Fibroblast of skin of right quadriceps (primary cell): ENCODE results near the gene CNTNAP2.
A peak's percentile ranks its signal among the peaks of the same experiment; 100 is the strongest.

ENCODE experiments used
- DNase-seq: peaks from one replicate; pipeline ENCODE4 v3.0.0-alpha.2; 2013

CNTNAP2 gene

GRCh38 chr7:147909431-147910148 lies 1793.0 kb downstream of the CNTNAP2 start:
- no peak for DNase-seq

- DNase-seq: peak; percentile 76
Observed at GRCh38 chr7:147911201-147911601, 1794.6 kb downstream of the CNTNAP2 start.

GRCh38 chr7:147912291-147912690 lies 1795.7 kb downstream of the CNTNAP2 start:
- DNase-seq: no peak

- no peak for DNase-seq
Observed at GRCh38 chr7:147912946-147913638, 1796.5 kb downstream of the CNTNAP2 start.

GRCh38 chr7:147915781-147916180 lies 1799.2 kb downstream of the CNTNAP2 start:
- DNase-seq: no peak

GRCh38 chr7:147916573-147916972 lies 1800.0 kb downstream of the CNTNAP2 start:
- no peak for DNase-seq

GRCh38 chr7:147923841-147924240 lies 1807.2 kb downstream of the CNTNAP2 start:
- DNase-seq: no peak

- no peak for DNase-seq
Observed at GRCh38 chr7:147937428-147937827, 1820.8 kb downstream of the CNTNAP2 start.

- no peak for DNase-seq
Observed at GRCh38 chr7:147941381-147941780, 1824.8 kb downstream of the CNTNAP2 start.

- no peak for DNase-seq
Observed at GRCh38 chr7:147944321-147944720, 1827.7 kb downstream of the CNTNAP2 start.

- no peak for DNase-seq
Observed at GRCh38 chr7:147952918-147953317, 1836.3 kb downstream of the CNTNAP2 start.

GRCh38 chr7:147968046-147968610 lies 1851.5 kb downstream of the CNTNAP2 start:
- no peak for DNase-seq

- no peak for DNase-seq
Observed at GRCh38 chr7:147971606-147972110, 1855.1 kb downstream of the CNTNAP2 start.

- no peak for DNase-seq
Observed at GRCh38 chr7:147978201-147978600, 1861.6 kb downstream of the CNTNAP2 start.

GRCh38 chr7:147978651-147979050 lies 1862.0 kb downstream of the CNTNAP2 start:
- no peak for DNase-seq

GRCh38 chr7:147980826-147981813 lies 1864.5 kb downstream of the CNTNAP2 start:
- DNase-seq: peak; percentile 1

- no peak for DNase-seq
Observed at GRCh38 chr7:147982307-147982706, 1865.7 kb downstream of the CNTNAP2 start.

- no peak for DNase-seq
Observed at GRCh38 chr7:147984265-147984664, 1867.7 kb downstream of the CNTNAP2 start.

GRCh38 chr7:147990079-147990478 lies 1873.5 kb downstream of the CNTNAP2 start:
- DNase-seq: no peak

- DNase-seq: no peak
Observed at GRCh38 chr7:147990942-147991341, 1874.3 kb downstream of the CNTNAP2 start.

- no peak for DNase-seq
Observed at GRCh38 chr7:147992698-147993097, 1876.1 kb downstream of the CNTNAP2 start.

- DNase-seq: no peak
Observed at GRCh38 chr7:147997636-147998035, 1881.0 kb downstream of the CNTNAP2 start.

- no peak for DNase-seq
Observed at GRCh38 chr7:147999962-148000361, 1883.4 kb downstream of the CNTNAP2 start.
